Measurements from ENCODE around the gene OSBPL10. TPM values are rescaled to one million over a fixed set of nuclear protein-coding genes. Genes with fewer than 3 reads are reported as not detected.

Gene OSBPL10
- total RNA-seq, 1 donor from 2014 or later = 6.4 TPM

GRCh38 chr3:31880020-31880419 is 101.0 kb downstream of the OSBPL10 start:
- intact Hi-C loops (cut with micrococcal nuclease) = no loop called here
- Histone ChIP-seq H3K9me3 (replicated peaks) (no peaks in the 10 kb centered on the region), H3K27me3 (ENCODE audit: low read depth) (no peaks in the 10 kb centered on the region), H3K27ac (replicated peaks) (no peak overlapping the region), H3K36me3 (no peaks in the 10 kb centered on the region), H3K4me3 (no peak overlapping the region), H3K4me1 (no peaks in the 10 kb centered on the region)
- no peak for TF ChIP-seq CTCF (IDR thresholded peaks at IDR 0.05; ENCODE audit: borderline replicate concordance)
- no peak for DNase-seq

GRCh38 chr3:31879365-31879764 is 101.7 kb downstream of the OSBPL10 start:
- TF ChIP-seq CTCF (IDR thresholded peaks at IDR 0.05; ENCODE audit: borderline replicate concordance) = no peak
- Histone ChIP-seq H3K9me3 (replicated peaks) (no peaks in the 10 kb centered on the region), H3K27me3 (ENCODE audit: low read depth) (no peaks in the 10 kb centered on the region)

GRCh38 chr3:31878231-31878838 is 102.7 kb downstream of the OSBPL10 start:
- no peaks in the 10 kb centered on the region for H3K36me3 ChIP-seq
- no peak overlapping the region for H3K4me3 ChIP-seq
- H3K9me3 ChIP-seq (replicated peaks) = no peaks in the 10 kb centered on the region
- no peaks in the 10 kb centered on the region for H3K27me3 ChIP-seq (ENCODE audit: low read depth)
- no peaks in the 10 kb centered on the region for H3K4me1 ChIP-seq
- intact Hi-C loops (cut with micrococcal nuclease) = no loop called here
- no peak for DNase-seq
- no peak for TF ChIP-seq CTCF (IDR thresholded peaks at IDR 0.05; ENCODE audit: borderline replicate concordance)
- H3K27ac ChIP-seq (replicated peaks) = no peak overlapping the region

More at GRCh38 chr3:31879365-31879764, 101.7 kb downstream of the OSBPL10 start:
- H3K4me3 ChIP-seq = no peak overlapping the region
- H3K4me1 ChIP-seq = no peaks in the 10 kb centered on the region
- H3K27ac ChIP-seq (replicated peaks) = no peak overlapping the region
- intact Hi-C loops (cut with micrococcal nuclease) = no loop called here
- DNase-seq = no peak
- H3K36me3 ChIP-seq = no peaks in the 10 kb centered on the region

GRCh38 chr3:31876331-31876730 is 104.7 kb downstream of the OSBPL10 start:
- no peak for TF ChIP-seq CTCF (IDR thresholded peaks at IDR 0.05; ENCODE audit: borderline replicate concordance)
- no peak for DNase-seq
- Histone ChIP-seq H3K27ac (replicated peaks) (no peak overlapping the region), H3K9me3 (replicated peaks) (no peaks in the 10 kb centered on the region), H3K4me3 (no peak overlapping the region), H3K27me3 (ENCODE audit: low read depth) (no peaks in the 10 kb centered on the region), H3K36me3 (no peaks in the 10 kb centered on the region), H3K4me1 (no peaks in the 10 kb centered on the region)
- intact Hi-C loops (cut with micrococcal nuclease) = no loop called here

GRCh38 chr3:31875437-31875836 is 105.6 kb downstream of the OSBPL10 start:
- Histone ChIP-seq H3K4me3 (no peak overlapping the region), H3K36me3 (no peaks in the 10 kb centered on the region), H3K4me1 (no peaks in the 10 kb centered on the region), H3K9me3 (replicated peaks) (no peaks in the 10 kb centered on the region), H3K27me3 (ENCODE audit: low read depth) (no peaks in the 10 kb centered on the region), H3K27ac (replicated peaks) (no peak overlapping the region)
- intact Hi-C loops (cut with micrococcal nuclease) = no loop called here
- DNase-seq = no peak
- no peak for TF ChIP-seq CTCF (IDR thresholded peaks at IDR 0.05; ENCODE audit: borderline replicate concordance)

Data from left ventricle myocardium inferior (tissue), 1 donor.